ENCODE measurements around the gene PLA2G5.
"Not testable (repeated sequence)": the region's sequence is repeated elsewhere in the genome, so short reads cannot be mapped to it uniquely, and the experiment has no call there.

The PLA2G5 gene, protein sequence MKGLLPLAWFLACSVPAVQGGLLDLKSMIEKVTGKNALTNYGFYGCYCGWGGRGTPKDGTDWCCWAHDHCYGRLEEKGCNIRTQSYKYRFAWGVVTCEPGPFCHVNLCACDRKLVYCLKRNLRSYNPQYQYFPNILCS

DNA sequence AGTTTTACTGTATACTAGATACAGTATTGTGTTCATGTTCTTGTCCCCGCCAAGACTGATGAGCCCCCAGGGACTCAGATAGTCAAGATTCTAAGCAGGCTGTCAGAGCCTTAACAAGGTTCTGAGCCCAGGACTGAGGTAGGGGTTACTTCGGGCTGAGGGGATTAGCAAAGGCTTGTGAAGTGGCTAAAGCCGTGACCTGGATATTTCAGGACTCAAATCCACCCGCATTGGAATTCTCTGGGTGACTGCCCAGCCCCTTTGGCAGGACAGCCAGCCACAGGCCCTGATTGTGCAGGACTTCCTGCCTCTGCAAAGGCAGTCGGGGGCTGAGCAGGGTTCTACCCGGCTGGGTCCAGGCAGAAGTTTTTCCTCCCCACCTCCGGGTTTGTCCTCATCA, at the start of gene PLA2G5:
TSS of gene PLA2G5 (plus strand) at position 321 of the 400 bp plus-strand sequence. CDS start 14,637 bp downstream, outside the sequence.
- no peak for DNase-seq

DNA sequence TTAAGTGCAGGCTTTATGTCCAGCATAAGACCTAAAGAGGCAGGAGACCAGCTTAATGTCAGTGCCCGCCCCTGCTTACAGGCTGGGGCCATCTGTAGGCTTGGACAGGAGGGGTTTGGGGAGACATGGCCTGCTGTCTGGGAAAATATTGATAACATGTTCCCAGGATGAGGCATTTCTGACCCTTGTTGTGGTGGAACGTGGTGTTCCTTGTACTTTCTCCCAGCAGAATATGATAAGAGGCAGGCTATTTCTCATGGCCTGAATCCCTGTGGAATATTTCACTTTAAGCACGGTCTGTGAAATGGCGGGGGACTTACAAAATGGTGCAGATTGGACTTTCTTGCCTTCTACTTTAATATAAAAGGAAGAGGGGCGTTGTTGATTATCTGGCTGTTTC, 41.9 kb upstream of the PLA2G5 start:
- DNase-seq, result no peak

DNA sequence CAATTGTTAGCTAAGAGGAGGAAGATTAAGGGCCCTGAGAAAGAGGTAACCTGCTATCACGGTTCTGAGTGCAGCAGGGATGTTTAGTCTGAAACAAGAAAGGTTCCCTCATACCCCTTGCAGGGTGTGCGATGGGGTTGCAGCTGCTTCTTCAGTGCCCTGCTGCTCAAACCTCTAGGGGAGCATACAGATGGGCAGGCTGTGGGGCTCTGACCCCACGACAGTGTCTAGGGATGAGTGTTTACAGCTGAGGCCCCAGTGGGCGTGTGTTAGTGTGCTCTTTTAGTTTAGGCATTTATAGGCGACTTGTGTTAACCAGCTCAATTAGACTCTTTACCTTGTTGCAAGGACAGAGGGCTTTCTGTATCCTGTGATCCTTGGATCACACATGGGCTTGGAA, 41.3 kb upstream of the PLA2G5 start:
- DNase-seq, result no peak

DNA sequence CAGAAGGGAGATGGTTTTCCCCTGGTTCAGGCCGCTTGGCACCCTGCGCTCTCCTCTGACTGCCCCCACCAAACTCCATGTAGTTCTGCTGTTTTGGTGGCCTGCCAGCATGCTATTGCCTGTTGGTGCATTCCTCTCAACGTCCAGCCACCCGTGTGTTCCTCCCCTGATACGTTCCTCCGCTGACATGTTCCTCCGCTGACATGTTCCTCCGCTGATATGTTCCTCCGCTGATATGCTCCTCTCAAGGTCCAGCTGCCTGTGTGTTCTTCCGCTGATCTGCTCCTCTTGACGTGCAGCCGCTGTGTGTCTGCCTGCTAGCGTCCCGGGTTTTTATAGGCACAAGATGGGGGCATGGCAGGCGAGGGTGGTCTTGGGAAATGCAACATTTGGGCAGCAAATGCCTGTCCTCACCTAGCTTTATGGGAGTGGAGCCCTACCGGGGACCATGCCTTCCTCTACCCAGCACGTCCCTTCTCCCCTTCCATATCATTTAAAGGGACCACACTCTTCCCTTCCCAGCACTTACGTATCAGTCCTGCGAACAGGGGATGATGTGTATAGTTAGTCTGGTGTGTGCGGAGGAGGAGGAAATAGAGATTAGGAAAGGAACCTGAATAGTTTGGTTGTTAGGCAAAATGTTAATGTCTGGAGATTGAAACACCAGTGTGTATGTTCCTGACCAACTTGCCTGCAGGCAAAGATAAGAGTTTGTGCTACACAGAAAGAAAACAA, 40.6 kb upstream of the PLA2G5 start:
- DNase-seq, result no peak

DNA sequence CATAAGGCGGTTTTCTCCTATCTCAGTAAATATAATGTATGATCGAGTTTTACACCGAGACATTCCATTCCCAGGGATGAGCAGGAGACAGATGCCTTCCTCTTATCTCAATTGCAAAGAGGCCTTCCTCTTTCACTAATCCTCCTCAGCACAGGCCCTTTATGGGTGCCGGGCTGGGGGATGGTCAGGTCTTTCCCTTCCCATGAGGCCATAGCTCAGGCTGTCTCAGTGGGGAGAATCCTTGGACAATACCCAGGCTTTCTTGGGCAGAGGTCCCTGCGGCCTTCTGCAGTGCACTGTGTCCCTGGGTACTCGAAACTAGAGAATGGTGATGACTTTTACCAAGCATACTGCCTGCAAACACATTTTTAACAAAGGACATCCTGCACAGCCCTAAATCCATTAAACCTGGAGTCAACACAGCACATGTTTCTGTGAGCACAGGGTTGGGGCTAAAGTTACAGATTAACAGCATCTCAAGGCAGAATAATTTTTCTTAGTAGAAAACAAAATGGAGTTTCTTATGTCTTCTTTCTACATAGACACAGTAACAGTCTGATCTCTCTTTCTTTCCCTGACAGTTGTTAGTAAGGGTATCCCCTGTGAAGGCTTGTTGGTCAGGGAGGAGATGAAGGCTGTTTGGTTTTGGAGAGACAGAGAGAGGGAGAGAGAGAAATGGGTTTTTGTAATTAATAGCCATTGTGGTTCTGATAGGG, 39.4 kb upstream of the PLA2G5 start:
- DNase-seq, result not testable (repeated sequence)

DNA sequence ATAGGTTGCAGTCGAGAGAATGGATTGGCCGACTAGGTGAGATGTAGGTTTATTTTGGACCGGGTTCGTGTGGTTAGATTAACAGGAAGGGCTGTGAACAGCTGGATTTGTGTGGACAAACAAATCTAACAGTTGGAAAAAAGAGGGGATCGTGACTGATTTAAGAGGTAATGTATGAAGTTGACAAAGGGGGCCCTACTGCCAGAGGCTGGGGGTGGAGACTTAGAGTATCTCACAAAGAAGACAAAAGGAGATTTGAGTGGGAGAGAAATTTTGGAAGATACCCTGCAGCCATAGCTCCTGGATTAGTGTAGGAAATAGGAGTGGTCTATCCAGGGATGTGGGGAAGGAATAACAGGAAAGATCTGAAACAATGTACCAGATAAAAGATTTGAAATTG, 38.8 kb upstream of the PLA2G5 start:
- no peak for DNase-seq

DNA sequence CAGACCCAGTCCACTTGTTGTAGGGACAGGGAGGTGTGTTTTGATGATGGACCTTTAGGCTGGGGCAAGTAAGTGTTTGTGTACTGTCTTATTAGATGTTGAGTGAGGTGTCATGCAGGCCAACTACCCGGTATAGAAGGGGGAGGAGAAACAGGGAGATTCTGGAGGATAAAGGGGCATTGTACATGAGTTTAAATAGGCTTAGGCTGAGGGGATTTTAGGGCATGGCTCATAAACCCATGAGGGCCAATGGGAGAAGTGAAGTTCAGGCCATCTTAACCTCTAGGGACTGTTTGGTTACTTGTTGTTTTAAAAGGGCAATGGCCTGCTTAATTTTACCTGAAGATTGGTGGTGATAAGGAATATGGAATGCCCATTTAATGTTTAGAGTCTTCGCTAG, 38.2 kb upstream of the PLA2G5 start:
- DNase-seq, result no peak

DNA sequence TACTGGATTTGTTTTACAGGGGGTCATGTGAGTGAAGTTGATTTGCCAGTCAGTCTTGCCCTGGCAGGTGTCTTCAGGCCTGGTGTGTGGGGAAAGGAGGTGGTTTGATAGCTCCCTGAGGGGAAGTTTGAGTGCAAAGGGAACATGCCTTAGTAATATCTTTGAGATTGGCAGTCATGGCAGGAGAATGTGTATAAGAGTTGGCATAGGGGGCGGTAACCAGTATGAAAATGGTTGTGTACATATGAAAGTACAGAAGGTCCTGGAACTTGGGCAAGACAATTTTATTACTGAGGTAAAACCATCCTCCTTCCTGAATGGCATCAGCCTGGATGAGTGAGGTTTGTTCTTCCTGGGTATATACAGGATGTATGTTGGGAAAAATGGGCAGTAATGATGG, 37.6 kb upstream of the PLA2G5 start:
- DNase-seq, result no peak

DNA sequence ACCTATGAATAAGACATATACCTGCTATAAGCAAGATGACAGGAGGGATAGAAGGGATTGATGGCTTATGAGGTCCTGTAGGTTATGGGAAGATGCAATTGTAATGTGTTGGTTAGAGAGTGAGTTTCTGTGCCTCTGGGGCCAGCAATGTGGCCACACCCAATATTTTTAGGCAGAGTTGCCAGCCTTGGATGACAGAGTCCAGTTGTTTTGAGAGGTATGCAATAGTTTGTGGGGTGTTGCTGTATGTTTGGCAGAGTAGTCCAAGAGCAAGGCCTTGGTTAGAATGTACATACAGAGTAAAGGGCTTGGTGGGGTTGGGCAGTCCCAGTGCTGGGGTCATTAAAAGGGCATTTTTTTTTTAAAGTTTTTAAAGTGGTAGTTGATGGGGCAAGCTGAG, 36.6 kb upstream of the PLA2G5 start:
- DNase-seq, result no peak

DNA sequence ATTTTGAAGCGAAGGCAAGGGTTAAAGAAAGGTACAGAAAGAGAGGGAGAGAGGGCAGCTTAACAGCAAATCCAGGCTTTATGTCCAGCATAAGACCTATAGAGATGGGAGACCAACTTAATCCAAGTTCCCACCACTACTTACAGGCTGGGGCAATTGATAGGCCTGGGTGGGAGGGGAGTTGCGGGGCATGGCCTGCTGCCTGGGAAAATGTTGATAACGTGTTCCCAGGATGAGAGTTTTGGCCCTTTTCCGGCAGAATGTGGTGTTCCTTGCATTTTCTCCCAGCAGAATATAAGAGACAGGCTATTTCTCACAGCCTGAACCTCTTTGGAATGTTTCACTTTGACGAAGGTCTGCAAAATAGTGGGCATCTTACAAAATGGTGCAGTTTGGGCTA, 34.9 kb upstream of the PLA2G5 start:
- DNase-seq, result no peak

DNA sequence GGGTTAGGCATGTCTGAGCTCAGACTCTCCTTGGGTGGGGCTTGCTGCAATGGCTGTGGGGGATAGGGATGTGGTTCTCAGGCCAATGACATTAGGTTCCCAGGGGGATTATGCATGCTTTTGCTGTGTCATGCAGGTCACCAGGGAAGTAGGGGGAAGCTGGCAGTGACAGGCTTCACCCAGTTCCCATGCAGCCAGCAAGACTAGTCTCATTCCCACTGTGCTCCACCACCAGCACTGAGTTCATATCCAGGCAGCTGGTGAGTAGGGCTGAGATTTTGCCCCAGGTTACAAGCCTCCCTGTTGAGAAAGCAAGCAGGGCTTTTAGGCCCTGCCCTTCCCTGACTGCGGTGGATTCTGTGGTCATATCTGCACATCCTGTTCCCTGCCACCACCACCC, 32.1 kb upstream of the PLA2G5 start:
- no peak for DNase-seq

DNA sequence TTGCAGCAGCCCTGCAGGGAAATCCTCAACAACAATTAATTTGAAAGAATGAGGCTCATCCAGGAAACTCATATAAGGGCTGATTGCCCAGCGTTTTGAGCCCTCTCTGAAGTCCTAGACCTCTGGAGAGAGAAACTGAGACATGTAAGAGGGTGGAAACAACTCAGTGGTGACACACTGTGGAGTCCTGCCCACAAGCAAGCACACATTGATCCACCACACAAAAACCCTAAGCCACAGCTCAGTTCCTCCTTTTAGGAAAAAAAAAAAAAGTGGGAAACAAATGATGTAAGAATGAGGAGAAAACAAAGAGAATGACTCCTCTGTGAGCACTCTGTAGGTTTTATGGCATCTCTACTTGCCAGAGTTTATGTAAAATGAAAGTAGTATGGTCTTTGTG, 22.9 kb upstream of the PLA2G5 start:
- no peak for DNase-seq

DNA sequence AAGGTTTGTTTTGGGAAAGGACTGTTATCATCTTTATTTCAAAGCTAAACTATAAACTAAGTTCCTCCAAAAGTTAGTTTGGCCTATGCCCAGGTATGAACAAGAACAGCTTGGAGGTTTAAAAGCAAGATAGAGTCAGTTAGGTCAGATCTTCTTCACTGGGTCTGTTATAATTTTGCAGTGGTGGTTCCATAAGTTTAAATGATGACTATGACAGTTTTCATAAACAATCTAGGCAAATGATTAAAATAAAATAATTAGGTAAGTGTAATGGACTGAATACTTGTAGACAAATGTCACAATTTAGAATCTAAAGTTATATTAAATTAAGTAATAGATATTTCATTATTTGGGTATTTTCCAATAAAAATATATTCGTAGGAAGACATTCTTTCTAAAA, 21.4 kb upstream of the PLA2G5 start:
- no peak for DNase-seq

DNA sequence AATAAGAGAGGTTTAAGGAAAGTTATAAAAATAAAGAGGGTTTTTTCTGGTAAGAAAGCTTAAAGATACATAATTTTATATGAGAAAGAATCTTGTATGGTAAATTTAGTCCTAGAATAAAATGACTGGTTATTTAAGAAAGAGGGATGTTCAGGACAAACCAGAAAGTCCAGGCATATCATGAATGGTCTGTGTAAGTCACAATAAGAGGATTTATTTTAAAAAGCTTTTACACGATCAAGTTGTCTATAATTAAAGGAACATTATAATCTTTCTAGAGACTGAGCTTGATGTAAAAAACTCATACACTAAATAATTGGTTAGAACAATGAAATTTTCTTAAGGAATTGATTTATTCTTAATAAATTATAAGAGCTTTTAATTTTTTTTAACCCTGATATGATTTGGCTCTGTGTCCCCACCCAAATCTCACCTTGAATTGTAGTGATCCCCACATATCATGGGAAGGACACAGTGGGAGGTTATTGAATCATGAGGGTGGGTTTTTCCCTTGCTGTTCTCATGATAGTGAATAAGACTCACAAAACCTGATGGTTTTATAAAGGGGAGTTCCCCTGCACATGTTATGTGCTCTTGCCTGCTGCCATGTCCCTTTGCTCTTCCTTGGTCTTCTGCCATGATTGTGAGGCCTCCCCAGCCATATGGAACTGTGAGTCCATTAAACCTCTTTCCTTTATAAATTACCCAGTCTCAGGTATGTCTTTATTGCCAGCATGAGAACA, 20.8 kb upstream of the PLA2G5 start:
- not testable (repeated sequence) for DNase-seq

DNA sequence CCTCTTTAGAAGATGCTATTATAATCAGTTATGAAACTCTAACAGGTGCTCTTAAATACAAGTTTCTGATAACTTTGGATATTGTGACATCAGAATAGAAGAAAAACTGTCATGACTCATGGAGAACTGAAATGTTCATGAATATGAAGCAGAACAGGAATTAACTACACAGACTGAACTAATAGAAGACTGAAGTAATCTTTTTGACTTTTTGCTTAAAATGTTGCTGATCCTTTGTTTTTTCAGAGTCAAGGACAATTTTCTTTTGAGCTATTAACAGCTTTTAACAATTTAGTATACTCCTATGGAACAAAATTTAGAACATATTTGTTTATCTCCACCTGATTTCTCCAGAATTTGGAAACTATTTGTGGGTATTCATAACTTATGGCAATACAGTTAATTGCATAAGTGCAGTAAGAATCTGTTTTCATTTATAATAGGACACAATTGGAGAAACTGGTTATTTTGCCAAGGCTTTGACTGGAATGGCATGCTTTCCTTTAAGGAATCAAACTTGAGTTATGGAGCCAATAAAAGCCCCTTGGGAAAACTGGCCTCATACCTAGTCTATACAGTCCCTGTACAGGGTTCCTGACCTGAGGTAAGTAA, 18.7 kb upstream of the PLA2G5 start:
- no peak for DNase-seq

DNA sequence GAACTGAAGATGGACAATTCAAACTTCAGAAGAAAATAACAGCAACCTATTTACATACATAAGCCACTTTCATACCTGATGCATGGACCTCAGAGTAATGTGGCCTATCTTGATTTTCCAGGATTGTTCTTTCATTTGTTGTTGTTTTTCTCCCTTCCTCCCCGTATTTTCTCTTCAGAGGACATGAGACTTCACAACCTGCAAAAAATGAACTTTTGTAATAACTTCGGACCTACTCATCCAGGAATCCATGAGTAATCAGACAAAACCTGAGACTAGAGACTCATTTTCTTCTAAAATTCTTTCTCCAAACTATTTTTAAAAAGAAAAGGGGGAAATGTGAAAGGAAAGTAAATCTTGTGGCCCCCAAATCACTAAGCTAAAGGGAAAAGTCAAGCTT, 17.6 kb upstream of the PLA2G5 start:
- no peak for DNase-seq

DNA sequence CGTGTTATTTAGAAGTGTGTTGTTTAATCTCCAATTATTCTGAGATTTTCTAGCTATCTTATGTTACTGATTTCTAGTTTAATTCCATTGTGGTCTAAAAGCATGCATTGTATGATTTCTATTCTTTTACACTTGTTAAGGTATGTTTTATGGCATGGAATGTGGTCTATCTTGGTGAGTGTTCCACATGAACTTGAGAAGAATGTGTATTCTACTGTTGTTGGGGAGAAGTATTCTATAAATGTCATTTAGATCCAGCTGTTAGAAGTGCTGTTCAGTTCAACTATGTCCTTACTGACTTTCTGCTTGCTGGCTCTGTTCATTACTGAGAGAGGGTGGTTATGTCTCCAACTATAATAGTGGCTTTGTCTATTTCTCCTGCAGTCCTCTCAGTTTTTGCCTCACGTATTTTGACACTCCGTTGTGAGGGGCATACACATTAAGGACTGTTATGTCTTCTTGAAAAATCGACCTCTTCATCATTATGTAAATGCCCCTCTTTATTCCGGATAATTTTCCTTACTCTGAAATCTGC, 12.0 kb upstream of the PLA2G5 start:
- DNase-seq, result no peak

DNA sequence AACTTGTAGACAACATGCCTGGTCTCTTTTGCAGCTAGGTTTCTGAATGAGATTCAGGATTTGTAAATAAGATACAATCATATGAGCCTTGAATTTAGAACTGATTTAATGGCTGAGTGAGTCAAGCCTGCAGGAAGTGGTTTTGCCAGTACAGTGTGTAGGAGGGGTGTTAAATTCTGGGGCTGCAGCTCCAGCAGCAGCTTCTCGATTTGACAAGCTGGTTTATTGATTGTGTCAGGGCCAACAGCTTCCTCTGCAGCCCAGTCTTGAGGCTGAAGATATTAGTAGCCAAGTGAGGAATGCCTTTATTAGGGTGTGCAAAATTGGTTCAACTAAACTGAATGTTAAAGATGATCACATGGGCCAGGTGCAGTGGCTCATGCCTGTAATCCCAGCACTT, 11.5 kb upstream of the PLA2G5 start:
- peak; percentile 34 for DNase-seq

DNA sequence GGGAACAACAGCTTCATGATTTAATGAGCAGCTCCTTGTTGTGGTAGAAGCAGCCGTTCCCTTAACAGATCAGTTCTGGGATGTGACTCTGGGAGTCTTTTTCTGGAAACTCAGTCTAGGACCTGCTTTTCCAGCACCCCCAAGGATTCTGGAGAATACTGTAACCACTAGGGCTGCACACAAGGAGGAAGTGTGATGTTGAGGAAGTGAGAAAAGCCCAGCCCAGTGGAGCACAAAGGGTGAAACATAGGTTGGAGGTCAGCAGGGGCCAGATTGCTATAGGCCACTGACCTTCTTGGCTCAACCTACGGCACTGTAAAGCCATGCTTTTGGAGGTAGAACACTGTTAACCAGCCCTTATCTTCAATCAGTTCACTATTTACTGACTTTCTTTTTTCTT, 10.1 kb upstream of the PLA2G5 start:
- DNase-seq, result no peak

DNA sequence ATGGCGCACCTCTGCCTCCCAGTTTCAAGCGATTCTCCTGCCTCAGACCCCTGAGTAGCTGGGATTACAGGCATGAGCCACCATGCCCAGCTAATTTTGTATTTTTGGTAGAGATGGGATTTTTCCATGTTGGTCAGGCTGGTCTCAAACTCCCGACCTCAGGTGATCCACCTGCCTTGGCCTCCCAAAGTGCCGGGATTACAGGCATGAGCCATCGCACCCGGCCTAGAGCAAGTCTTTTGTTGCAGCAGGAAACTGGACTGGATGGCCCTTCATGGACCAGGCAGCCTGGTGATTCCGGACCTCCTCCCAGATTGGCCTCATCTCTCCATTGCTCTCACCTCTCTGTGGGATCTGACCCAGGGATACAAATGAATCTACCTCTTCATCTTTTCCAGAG, 9.2 kb upstream of the PLA2G5 start:
- DNase-seq, result not testable (repeated sequence)

DNA sequence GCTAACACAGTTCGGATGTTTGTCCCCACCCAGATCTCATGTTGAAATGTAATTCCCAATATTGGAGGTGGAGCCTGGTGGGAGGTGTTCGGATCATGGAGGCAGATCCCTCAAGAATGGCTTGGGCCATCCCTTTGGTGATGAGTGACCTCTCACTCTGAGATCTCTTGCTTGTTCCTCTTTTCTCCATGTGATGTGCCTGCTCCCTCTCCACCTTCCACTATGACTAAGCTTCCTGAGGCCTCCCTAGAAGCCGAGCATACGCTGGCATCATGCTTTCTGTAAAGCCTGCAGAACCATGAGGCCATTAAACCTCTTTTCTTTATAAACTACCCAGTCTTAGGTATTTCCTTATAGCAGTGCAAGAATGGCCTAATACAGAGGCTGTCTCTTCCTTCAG, 8.1 kb upstream of the PLA2G5 start:
- no peak for DNase-seq

DNA sequence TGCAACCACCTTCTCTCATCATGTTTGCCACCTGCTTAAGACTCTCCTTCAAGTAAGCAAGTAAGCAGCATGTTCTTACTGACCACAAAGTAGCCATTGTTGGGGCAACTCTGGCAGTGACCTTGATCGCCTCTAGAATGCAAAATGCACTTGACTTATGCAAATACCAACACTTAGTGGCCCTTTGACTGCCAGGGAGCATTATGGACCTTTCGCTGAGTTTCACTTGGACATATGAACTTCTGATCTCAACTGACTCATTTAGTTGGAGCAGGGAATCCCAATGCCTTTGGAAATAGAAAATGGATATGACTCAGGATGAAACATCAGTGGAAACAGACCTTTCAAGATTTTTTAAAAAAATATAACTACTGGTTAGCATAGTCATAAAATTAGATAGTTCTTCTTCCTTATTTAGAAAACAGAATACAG, 6.1 kb upstream of the PLA2G5 start:
- no peak for DNase-seq

DNA sequence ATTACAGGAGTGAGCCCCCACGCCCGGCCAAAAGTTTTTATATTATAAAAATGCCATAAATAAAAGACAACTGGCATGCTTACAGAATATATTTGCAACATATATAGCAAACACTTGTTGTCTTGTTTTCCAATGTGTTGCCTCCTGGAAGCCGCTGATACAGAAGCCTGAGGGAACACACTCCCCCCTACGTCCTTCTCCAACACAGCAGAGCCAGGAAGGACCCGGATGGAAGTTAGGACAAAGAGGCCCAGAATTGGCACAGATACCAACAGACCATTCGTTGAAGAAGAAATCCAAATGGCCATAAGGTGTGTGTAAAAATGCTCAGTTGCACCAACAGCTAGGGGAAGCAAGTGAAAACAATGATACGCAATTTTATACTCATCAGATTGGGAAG, 1.3 kb upstream of the PLA2G5 start:
- DNase-seq, result no peak

Data from CD4-positive, alpha-beta T cell treated with Interleukin-10 for 1 hour (primary cell).